Thymus (tissue), 11 donors: ENCODE data around the gene ST6GAL2. TPM values are rescaled to one million over a fixed set of nuclear protein-coding genes. Genes with fewer than 3 reads are reported as not detected.

Experiments
- DNase-seq, 9 donors: peaks; one replicate each; pipeline ENCODE4 v3.0.0-alpha.2; 2013; ENCODE audit warnings: low spot score in 9 of 9, low read depth in 6 of 9, missing footprints in 1 of 9
- H3K27ac ChIP-seq, 2 donors: one replicate each; pipeline ENCODE4 v1.5.1; 2013; ENCODE audit warnings: control low read depth in 1 of 2, low read depth in 1 of 2, low read length in 1 of 2, mild to moderate bottlenecking in 1 of 2, moderate library complexity in 1 of 2
- H3K27me3 ChIP-seq, 2 donors: one replicate each; pipeline ENCODE4 v1.5.1; 2013; ENCODE audit warnings: low read length in 1 of 2; ENCODE audit not compliant: control insufficient read depth in 2 of 2, insufficient read depth in 1 of 2
- H3K36me3 ChIP-seq, 2 donors: one replicate each; pipeline ENCODE4 v1.5.1; 2013; ENCODE audit warnings: low read length in 1 of 2, mild to moderate bottlenecking in 1 of 2, moderate library complexity in 1 of 2; ENCODE audit not compliant: control insufficient read depth in 2 of 2, insufficient read depth in 2 of 2
- H3K4me1 ChIP-seq, 2 donors: one replicate each; pipeline ENCODE4 v1.5.1; 2013; ENCODE audit warnings: low read length in 2 of 2; ENCODE audit not compliant: control insufficient read depth in 2 of 2, insufficient read depth in 2 of 2
- H3K4me3 ChIP-seq, 2 donors: one replicate each; pipeline ENCODE4 v1.5.1; 2013; ENCODE audit warnings: low read length in 2 of 2, control low read depth in 1 of 2, mild to moderate bottlenecking in 1 of 2
- H3K9me3 ChIP-seq, 2 donors: one replicate each; pipeline ENCODE4 v1.5.1; 2013; ENCODE audit warnings: low read length in 1 of 2, mild to moderate bottlenecking in 1 of 2; ENCODE audit not compliant: control insufficient read depth in 2 of 2, insufficient read depth in 1 of 2
- WGBS: extraction: QIAGEN DNeasy Blood & Tissue Kit; methylation state at CpG from one replicate; pipeline ENCODE4 v1.1.7; 2013; 5-methylcytosine and 5-hydroxymethylcytosine counted together
- polyA plus RNA-seq: library from polyadenylated mRNA; stranded (reverse); fragments of 200-250 nt; gene quantifications from one replicate; pipeline ENCODE4 v1.2.3, GENCODE V29; 2013
- total RNA-seq: library from RNA; stranded (reverse); fragments of 120-200 nt; gene quantifications from one replicate; pipeline ENCODE4 v1.2.4, GENCODE V29; 2013
- donor health status: healthy.

ST6GAL2 gene
- total and polyA plus RNA-seq, 2 donors: 0.57 to 0.94 TPM

DNA sequence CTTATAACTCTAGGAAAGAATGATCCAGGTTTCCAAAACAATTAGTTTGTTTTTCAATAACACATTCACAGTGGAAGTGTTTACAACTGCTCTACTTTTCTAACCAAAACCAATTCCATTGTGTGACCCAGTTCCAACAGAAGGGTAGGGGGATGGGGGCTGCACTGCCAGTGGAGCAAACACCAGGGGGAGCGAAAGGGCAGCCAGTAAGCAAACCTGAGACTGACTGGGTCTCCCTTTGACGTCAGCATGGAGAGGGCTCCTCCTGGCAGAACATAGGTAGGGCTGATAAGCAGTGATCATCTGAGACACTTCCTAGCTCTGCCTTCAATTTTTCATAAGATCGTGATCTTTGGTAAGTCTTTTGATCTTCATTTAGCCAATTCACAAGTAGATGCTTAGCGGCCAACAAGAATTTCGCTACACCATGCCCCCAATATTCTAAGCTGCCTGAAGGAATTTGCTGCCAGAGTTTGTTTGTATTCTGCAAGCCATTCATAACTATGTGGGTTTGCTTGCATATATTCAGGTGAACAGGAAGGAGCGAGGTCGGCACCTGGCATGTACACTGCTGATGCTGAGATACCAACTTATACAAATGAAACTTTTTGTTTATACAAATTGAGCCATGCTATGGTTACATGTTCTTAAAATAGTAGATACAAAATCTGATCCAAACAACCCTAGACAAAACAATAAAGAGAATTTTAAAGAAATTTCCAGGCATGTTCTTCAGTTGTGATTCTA is 45.9 kb downstream of the ST6GAL2 start:
- Histone ChIP-seq H3K27ac (no peak overlapping the region), H3K27me3 (no peaks in the 10 kb centered on the region), H3K9me3 (no peaks in the 10 kb centered on the region), H3K4me3 (no peak overlapping the region), H3K4me1 (peaks cover 0 to 8% of the 10 kb centered on the region in 2 donors), H3K36me3 (no peaks in the 10 kb centered on the region)
- DNase-seq: peak in 4 of 9 donors; percentile 8 to 47 (median 34)
- WGBS: 86% methylated on average over 7 of the region's 7 CpGs

DNA sequence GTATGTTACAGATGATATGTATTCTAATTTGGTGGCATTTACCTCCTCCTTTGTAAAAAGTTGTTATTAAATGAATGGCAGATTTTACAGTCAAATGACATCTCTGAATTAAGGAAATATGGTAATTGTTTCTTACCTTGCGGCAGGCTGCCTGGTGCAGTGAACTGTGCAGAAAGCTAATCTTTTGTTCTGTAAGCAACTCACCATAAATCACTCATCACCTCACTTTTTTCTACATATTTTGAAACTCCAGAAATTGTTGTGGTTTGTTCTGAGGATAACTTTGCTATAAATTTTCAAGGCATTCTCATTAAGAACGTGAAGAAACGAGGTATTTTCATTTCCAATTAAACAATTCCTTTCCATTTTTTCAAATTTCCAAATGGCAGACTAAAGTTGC is 52.7 kb downstream of the ST6GAL2 start:
- 25% methylated on average over 3 of the region's 3 CpGs for WGBS
- no peak for DNase-seq
- Histone ChIP-seq H3K36me3 (no peaks in the 10 kb centered on the region), H3K4me3 (no peak overlapping the region), H3K27ac (no peak overlapping the region), H3K27me3 (no peaks in the 10 kb centered on the region), H3K4me1 (no peaks in the 10 kb centered on the region), H3K9me3 (no peaks in the 10 kb centered on the region)

DNA sequence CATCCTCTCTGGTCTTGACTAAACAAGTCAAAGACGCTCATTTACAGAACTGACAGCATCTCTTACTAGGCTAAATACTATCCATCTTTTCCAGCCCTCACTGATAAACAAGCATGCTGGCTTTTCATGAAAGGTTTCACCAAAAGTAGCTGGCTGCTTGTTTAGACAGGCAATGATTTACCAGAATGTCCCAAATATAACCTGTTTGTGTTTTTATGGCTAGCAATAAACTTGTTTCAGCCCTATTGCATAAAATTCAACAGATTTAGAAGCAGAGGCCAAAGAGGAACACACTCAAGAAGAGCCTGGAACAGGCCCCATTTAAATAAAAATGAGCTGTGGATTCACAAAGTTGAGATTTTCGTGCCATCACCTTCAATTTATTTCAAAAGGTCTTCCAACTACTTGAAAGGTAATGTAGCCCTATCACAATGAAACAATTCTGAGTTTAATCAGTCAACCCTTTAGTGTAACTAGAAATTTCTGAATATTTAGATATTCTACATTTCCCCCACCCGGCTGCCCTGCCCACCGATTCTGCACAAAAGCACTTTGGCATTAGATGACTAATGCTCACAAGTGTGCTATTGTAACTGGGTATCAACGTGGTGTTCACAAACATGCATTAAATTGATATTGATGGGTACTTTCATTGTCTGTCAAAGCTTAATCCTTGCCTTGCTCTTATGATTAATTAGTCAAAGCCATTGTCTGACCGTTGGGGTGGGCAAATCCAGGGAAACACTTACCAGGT is 54.0 kb downstream of the ST6GAL2 start:
- WGBS: 86% methylated on average over 6 of the region's 6 CpGs
- Histone ChIP-seq H3K27me3 (no peaks in the 10 kb centered on the region), H3K36me3 (no peaks in the 10 kb centered on the region), H3K27ac (no peak overlapping the region), H3K4me3 (no peak overlapping the region), H3K4me1 (no peaks in the 10 kb centered on the region), H3K9me3 (no peaks in the 10 kb centered on the region)
- DNase-seq: no peak

DNA sequence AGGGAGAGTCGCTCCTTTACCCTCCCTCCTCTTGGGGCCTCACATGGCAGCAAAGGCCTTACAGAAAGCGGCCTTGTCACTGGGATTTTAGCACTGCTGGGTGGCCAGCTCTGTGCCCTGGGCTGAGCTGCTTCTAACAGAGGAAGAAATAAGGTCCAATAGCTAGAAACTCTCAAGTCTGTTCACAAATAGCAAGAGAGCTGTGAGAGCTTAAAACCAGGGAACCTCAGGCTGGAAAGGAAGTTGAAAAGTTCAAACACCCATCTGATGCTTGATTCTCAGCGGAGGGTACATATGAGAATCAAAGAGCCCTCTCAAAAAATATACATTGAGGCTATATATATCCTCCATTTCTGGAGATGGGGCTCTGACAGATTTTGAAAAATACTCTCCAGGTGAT is 54.7 kb downstream of the ST6GAL2 start:
- 71% methylated on average over 3 of the region's 3 CpGs for WGBS
- H3K4me3 ChIP-seq: no peak overlapping the region
- no peaks in the 10 kb centered on the region for H3K36me3 ChIP-seq
- no peaks in the 10 kb centered on the region for H3K4me1 ChIP-seq
- H3K27ac ChIP-seq: no peak overlapping the region
- no peak for DNase-seq
- H3K27me3 ChIP-seq: no peaks in the 10 kb centered on the region
- H3K9me3 ChIP-seq: no peaks in the 10 kb centered on the region

DNA sequence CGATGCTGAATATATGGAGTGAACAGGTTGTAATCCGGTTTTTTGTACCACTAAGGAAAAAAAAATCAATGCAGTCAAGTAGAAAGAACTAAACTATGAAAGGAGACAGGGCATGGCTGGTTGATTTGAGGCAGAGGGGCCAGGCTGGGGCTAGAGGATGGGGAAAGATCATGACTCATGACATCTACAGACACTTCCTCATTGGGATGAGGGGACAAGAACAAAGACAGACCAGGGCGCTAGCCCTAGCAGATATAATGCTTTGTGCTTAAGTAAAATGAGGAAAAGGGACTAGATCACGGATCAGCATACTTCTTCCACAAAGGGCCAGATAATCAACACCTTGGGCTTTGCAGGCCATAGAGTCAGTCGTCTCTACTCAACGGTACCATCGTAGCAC is 55.8 kb downstream of the ST6GAL2 start:
- DNase-seq: no peak
- Histone ChIP-seq H3K27me3 (no peaks in the 10 kb centered on the region), H3K4me1 (no peaks in the 10 kb centered on the region), H3K9me3 (no peaks in the 10 kb centered on the region), H3K27ac (no peak overlapping the region), H3K36me3 (no peaks in the 10 kb centered on the region), H3K4me3 (no peak overlapping the region)
- 96% methylated on average over 7 of the region's 7 CpGs for WGBS

DNA sequence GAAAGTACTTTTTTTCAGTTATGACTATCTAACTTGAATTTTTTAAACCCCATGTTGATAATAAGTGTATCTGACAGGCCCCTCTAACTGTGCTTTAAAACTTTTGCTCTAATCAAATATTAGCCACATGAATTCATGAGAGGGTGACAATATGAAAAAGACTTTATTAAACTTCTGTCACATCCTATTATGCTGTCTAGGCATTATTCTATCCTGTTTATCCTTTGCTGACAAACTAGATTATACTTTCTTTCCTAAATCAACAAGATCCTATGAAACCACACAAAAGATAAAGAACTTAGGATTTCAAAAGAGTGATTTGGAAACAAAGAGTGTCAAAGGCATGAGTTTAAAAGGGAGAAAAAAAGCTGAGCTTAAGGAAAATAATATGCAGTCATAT is 57.8 kb downstream of the ST6GAL2 start:
- Histone ChIP-seq H3K36me3 (no peaks in the 10 kb centered on the region), H3K4me1 (no peaks in the 10 kb centered on the region), H3K27ac (no peak overlapping the region), H3K27me3 (no peaks in the 10 kb centered on the region), H3K4me3 (no peak overlapping the region), H3K9me3 (no peaks in the 10 kb centered on the region)
- no peak for DNase-seq

DNA sequence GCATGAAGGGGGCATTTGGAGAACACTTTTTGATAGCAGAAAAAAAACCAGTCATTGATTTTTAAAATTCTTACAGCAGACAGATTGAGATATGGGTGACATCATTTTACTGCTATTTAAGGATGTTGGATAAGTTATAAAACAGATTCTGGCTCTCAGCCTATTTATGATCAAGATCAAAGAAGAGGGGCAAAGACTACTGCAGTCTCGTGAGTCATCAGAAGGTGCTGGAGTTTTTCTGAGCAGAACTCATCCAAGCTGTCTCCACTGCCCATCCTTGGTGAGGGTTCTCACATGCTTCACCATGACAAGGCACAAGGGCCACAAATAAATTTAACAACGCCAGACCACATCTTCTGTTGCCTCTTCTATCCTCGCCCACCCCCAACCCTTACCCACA is 58.8 kb downstream of the ST6GAL2 start:
- 91% methylated on average over 3 of the region's 3 CpGs for WGBS
- H3K27ac ChIP-seq: no peak overlapping the region

DNA sequence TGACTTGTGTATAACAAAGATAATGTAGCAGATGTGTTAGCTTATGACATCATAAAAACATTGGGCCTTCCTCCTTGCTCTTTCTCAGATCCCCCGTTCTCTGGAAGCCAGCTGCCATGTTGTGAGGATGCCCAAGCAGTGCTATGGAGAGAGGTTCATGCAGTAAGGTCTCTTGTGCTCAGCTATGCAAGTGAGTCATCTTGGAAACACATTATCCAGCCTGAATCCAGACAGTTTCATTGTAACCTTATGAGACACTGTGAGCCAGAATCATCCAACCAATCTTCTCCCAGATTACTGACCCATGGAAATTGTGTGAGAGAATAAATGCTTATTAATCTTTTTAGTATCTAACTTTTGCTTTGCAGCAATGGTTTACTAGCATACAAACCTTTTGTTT is 60.8 kb downstream of the ST6GAL2 start:
- Histone ChIP-seq H3K27ac (no peak overlapping the region), H3K36me3 (no peaks in the 10 kb centered on the region), H3K4me1 (no peaks in the 10 kb centered on the region), H3K4me3 (no peak overlapping the region), H3K9me3 (no peaks in the 10 kb centered on the region), H3K27me3 (no peaks in the 10 kb centered on the region)
- DNase-seq: no peak
- WGBS: 94% methylated on average over 1 of the region's 1 CpG

More for the DNA sequence above, 58.8 kb downstream of the ST6GAL2 start:
- Histone ChIP-seq H3K27me3 (no peaks in the 10 kb centered on the region), H3K9me3 (no peaks in the 10 kb centered on the region), H3K36me3 (no peaks in the 10 kb centered on the region), H3K4me1 (no peaks in the 10 kb centered on the region), H3K4me3 (no peak overlapping the region)
- no peak for DNase-seq

DNA sequence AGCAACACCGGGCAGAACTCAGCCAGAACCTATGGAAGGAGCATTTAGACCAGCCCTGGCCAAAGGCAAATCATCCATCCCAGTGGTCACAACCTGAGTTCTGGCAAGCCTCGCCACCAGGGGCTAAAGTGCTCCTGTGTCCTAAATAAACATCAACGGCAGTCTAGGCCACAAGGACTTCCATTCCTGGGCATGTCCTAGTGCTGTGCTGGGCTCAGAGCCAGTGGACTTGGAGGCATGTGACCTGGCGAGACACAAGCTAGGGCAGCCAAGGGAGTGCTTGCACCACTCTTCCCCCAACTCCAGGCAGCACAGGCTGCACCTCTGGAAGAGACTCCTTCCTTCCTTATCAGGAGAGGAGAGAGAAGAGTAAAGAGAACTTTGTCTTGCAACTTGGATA is 69.0 kb downstream of the ST6GAL2 start:
- no peak overlapping the region for H3K27ac ChIP-seq
- DNase-seq: no peak
- no peaks in the 10 kb centered on the region for H3K4me1 ChIP-seq
- H3K27me3 ChIP-seq: no peaks in the 10 kb centered on the region
- peaks cover 0 to 8% of the 10 kb centered on the region in 2 donors for H3K9me3 ChIP-seq
- no peaks in the 10 kb centered on the region for H3K36me3 ChIP-seq
- 95% methylated on average over 4 of the region's 4 CpGs for WGBS
- H3K4me3 ChIP-seq: no peak overlapping the region
